H1 (cell line): ENCODE measurements around the gene UPP1. TPM values are rescaled to one million over a fixed set of nuclear protein-coding genes. Genes with fewer than 3 reads are reported as not detected.

Experiments
- FOSL1 ChIP-seq: IDR thresholded peaks from 2 replicates; pipeline ENCODE4 v1.6.1; 2011; ENCODE audit warnings: mild to moderate bottlenecking, low read depth, low read length, moderate library complexity; ENCODE audit not compliant: insufficient read depth
- MAFK ChIP-seq: IDR thresholded peaks from 2 replicates; pipeline ENCODE4 v1.6.1; 2012; ENCODE audit warnings: low read depth, mild to moderate bottlenecking, improper control_type of control experiment, low read length
- RAD21 ChIP-seq, 2 experiments: IDR thresholded peaks in 1 of 2; conservative IDR thresholded peaks in 1 of 2; 2 replicates each; pipeline ENCODE4 v1.6.1; 2011; ENCODE audit warnings: low read depth in 2 of 2, low read length in 2 of 2, improper control_type of control experiment in 1 of 2, inconsistent platforms in 1 of 2, mild to moderate bottlenecking in 1 of 2, moderate library complexity in 1 of 2
- SIN3A ChIP-seq, 2 experiments: IDR thresholded peaks in 1 of 2; conservative IDR thresholded peaks in 1 of 2; 2 replicates each; pipeline ENCODE4 v1.6.1; 2011 to 2012; ENCODE audit warnings: low read length in 2 of 2, improper control_type of control experiment in 1 of 2, low read depth in 1 of 2, mild to moderate bottlenecking in 1 of 2
- TCF12 ChIP-seq: IDR thresholded peaks from 2 replicates; pipeline ENCODE4 v1.6.1; 2011; ENCODE audit warnings: low read depth, mild to moderate bottlenecking, low read length
- TEAD4 ChIP-seq: IDR thresholded peaks from 2 replicates; pipeline ENCODE4 v1.6.1; 2012; ENCODE audit warnings: low read depth, low read length, inconsistent platforms, mixed read lengths
- polyA plus RNA-seq, 7 experiments: library from polyadenylated mRNA; depleted of rRNA in 3 of 7; stranded (reverse) in 5 of 7; unstranded in 2 of 7; fragments of >200 nt in 5 of 7; fragments of 200-250 nt in 2 of 7; gene quantifications; 1 replicate in 5 of 7; 2 replicates in 1 of 7; 4 replicates in 1 of 7; pipeline versions ENCODE4 v1.2.1 to v1.2.3, GENCODE V29; 2011 to 2013; ENCODE audit warnings: missing spikeins in 2 of 7, mixed read lengths in 2 of 7
- total RNA-seq: library from RNA; stranded (reverse); fragmentation: NEBNext Ultra II Directional; extraction: Animal tissue kit (Norgen Biotek cat#: 25700); gene quantifications from 2 replicates; pipeline ENCODE4 v1.2.1, GENCODE V29; 2021

Gene UPP1
- total and polyA plus RNA-seq, 2 of the 8 experiments (the other 6 are each of a cell fraction or from before 2014, with no cell fraction given) = 40.7 to 46.2 TPM

DNA sequence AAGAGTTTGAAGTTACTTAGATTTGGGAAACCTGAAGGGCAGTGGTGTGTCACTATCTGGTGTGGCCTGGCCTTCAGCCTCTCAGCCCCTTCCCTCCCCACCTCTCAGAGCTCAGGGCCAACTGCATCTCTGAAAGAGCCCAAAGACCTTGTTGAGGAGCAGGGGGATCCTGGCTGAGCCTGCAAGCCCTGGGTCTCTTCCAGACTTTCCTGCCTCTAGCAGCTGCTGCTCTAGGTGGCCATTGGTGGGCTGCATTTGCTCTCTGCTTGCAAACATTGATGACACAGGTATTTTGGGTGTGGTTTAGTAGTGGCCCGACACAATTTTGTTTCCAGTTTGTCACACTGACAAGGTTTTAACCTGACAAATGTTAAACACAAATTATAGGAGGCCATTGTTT, 3.1 kb upstream of the UPP1 start (continued):
- TF ChIP-seq TEAD4 (no peak), MAFK (no peak), RAD21 (IDR thresholded peaks at IDR 0.05 in 1 of 2, conservative IDR thresholded peaks at IDR 0.05 in 1 of 2; ENCODE audit: low read depth in 2 of 2, low read length in 2 of 2) (no peak), SIN3A (conservative IDR thresholded peaks at IDR 0.05 in 1 of 2, IDR thresholded peaks at IDR 0.05 in 1 of 2; ENCODE audit: low read depth in 1 of 2, low read length in 2 of 2) (no peak), FOSL1 (no peak), TCF12 (no peak)
